Astrocyte (in vitro differentiated cells and primary cell): ENCODE data around the gene LMCD1. TPM values are rescaled to one million over a fixed set of nuclear protein-coding genes. Genes with fewer than 3 reads are reported as not detected.

Source experiments
- DNase-seq: peaks from one replicate; pipeline ENCODE4 v3.0.0-alpha.2; 2010; ENCODE audit warnings: low read depth
- FAIRE-seq: peaks from 2 replicates; lab custom pipeline; 2011; peaks lifted over from hg19 to GRCh38; lab: Jason Lieb, UNC
- H2AFZ ChIP-seq: 2 replicates; pipeline ENCODE4 v1.6.0; 2012; ENCODE audit warnings: low read depth, low read length, inconsistent platforms
- H3K27ac ChIP-seq: 2 replicates; pipeline ENCODE4 v1.5.1; 2011; ENCODE audit warnings: low read depth, low read length, inconsistent platforms
- H3K27me3 ChIP-seq: 2 replicates; pipeline ENCODE4 v1.6.0; 2011; ENCODE audit warnings: low read length, inconsistent platforms; ENCODE audit not compliant: insufficient read depth
- H3K36me3 ChIP-seq: 2 replicates; pipeline ENCODE4 v1.5.1; 2011; ENCODE audit warnings: low read length, inconsistent platforms; ENCODE audit not compliant: insufficient read depth
- H3K4me1 ChIP-seq: 2 replicates; pipeline ENCODE4 v1.5.1; 2011; ENCODE audit warnings: low read length, inconsistent platforms; ENCODE audit not compliant: insufficient read depth
- H3K4me2 ChIP-seq: 2 replicates; pipeline ENCODE4 v1.6.0; 2012; ENCODE audit warnings: low read length, inconsistent platforms
- H3K4me3 ChIP-seq: 2 replicates; pipeline ENCODE4 v1.5.1; 2011; ENCODE audit warnings: low read depth, mild to moderate bottlenecking, low read length, inconsistent platforms; ENCODE audit not compliant: insufficient read depth
- H3K79me2 ChIP-seq: 2 replicates; pipeline ENCODE4 v1.6.0; 2012; ENCODE audit warnings: mild to moderate bottlenecking, low read length, inconsistent platforms; ENCODE audit not compliant: insufficient read depth
- H3K9ac ChIP-seq: 2 replicates; pipeline ENCODE4 v1.6.0; 2012; ENCODE audit warnings: mild to moderate bottlenecking, low read length, inconsistent platforms
- H3K9me3 ChIP-seq: 2 replicates; pipeline ENCODE4 v1.5.1; 2012; ENCODE audit warnings: low read depth, mild to moderate bottlenecking, low read length, inconsistent platforms; ENCODE audit not compliant: insufficient read depth
- H4K20me1 ChIP-seq: 2 replicates; pipeline ENCODE4 v1.6.0; 2012; ENCODE audit warnings: low read length, inconsistent platforms; ENCODE audit not compliant: insufficient read depth
- H3K27ac Mint-ChIP-seq: one replicate; pipeline ENCODE4 v1.8.0; 2021; ENCODE audit warnings: mild to moderate bottlenecking, mixed read lengths; ENCODE audit not compliant: unreplicated experiment
- H3K27me3 Mint-ChIP-seq: one replicate; pipeline ENCODE4 v1.8.0; 2021; ENCODE audit warnings: low read depth, mixed read lengths; ENCODE audit not compliant: unreplicated experiment
- H3K36me3 Mint-ChIP-seq: one replicate; pipeline ENCODE4 v1.8.0; 2021; ENCODE audit warnings: low read depth, mixed read lengths; ENCODE audit not compliant: unreplicated experiment
- H3K4me1 Mint-ChIP-seq: one replicate; pipeline ENCODE4 v1.8.0; 2021; ENCODE audit warnings: low read depth, mixed read lengths; ENCODE audit not compliant: unreplicated experiment
- H3K4me3 Mint-ChIP-seq: one replicate; pipeline ENCODE4 v1.8.0; 2021; ENCODE audit warnings: mild to moderate bottlenecking, moderate library complexity, mixed read lengths; ENCODE audit not compliant: unreplicated experiment
- H3K9me3 Mint-ChIP-seq: one replicate; pipeline ENCODE4 v1.8.0; 2021; ENCODE audit warnings: mild to moderate bottlenecking, mixed read lengths; ENCODE audit not compliant: unreplicated experiment
- CTCF ChIP-seq: IDR thresholded peaks from 2 replicates; pipeline ENCODE4 v1.5.1; 2011; ENCODE audit warnings: low read depth, mild to moderate bottlenecking, inconsistent platforms, low read length, moderate library complexity; ENCODE audit not compliant: insufficient read depth
- EZH2 ChIP-seq: IDR thresholded peaks from 2 replicates; pipeline ENCODE4 v1.6.1; 2012; ENCODE audit warnings: mild to moderate bottlenecking, low read length, inconsistent platforms; ENCODE audit not compliant: insufficient read depth
- total RNA-seq: library from RNA; stranded (reverse); gene quantifications from 2 replicates; pipeline ENCODE4 v1.2.1, GENCODE V29; 2021

LMCD1 gene
- total RNA-seq, 1 donor from 2014 or later = 374 TPM

- Histone ChIP-seq H3K9ac (peak overlapping the region; percentile 80), H3K27ac (peak overlapping the region; percentile 99), H3K4me2 (no peak overlapping the region), H3K36me3 (peaks cover 10% of the 10 kb centered on the region), H3K4me3 (no peak overlapping the region), H3K79me2 (no peaks in the 10 kb centered on the region), H3K27me3 (no peaks in the 10 kb centered on the region), H3K9me3 (no peaks in the 10 kb centered on the region), H3K4me1 (peaks cover 53% of the 10 kb centered on the region), H2AFZ (no peak overlapping the region), H4K20me1 (no peaks in the 10 kb centered on the region)
- no peak for DNase-seq
- peak overlapping the region; percentile 94 for H3K27ac Mint-ChIP-seq
- peaks cover 63% of the 10 kb centered on the region for H3K4me1 Mint-ChIP-seq
- no peak for TF ChIP-seq CTCF
- no peak for TF ChIP-seq EZH2
- H3K9me3 Mint-ChIP-seq = no peaks in the 10 kb centered on the region
- H3K36me3 Mint-ChIP-seq = peaks cover 14% of the 10 kb centered on the region
- no peak overlapping the region for H3K4me3 Mint-ChIP-seq
- no peak for FAIRE-seq
- no peaks in the 10 kb centered on the region for H3K27me3 Mint-ChIP-seq
These were observed 57.7 kb downstream of the LMCD1 start for GRCh38 chr3:8559351-8559750.

GRCh38 chr3:8560366-8561007 lies 58.9 kb downstream of the LMCD1 start:
- peaks cover 13% of the 10 kb centered on the region for H3K36me3 Mint-ChIP-seq
- H3K27me3 ChIP-seq = no peaks in the 10 kb centered on the region
- H3K79me2 ChIP-seq = no peaks in the 10 kb centered on the region
- peak overlapping the region; percentile 45 for H3K4me2 ChIP-seq
- no peak overlapping the region for H3K4me3 Mint-ChIP-seq
- peak overlapping the region; percentile 94 for H3K27ac Mint-ChIP-seq
- peaks cover 53% of the 10 kb centered on the region for H3K4me1 Mint-ChIP-seq
- TF ChIP-seq EZH2 (no peak), CTCF (no peak)
- H3K9ac ChIP-seq = peak overlapping the region; percentile 80
- H4K20me1 ChIP-seq = no peaks in the 10 kb centered on the region
- no peaks in the 10 kb centered on the region for H3K9me3 Mint-ChIP-seq
- no peaks in the 10 kb centered on the region for H3K27me3 Mint-ChIP-seq
- H3K27ac ChIP-seq = peak overlapping the region; percentile 99
- H3K4me1 ChIP-seq = peaks cover 41% of the 10 kb centered on the region
- H3K9me3 ChIP-seq = no peaks in the 10 kb centered on the region
- DNase-seq (peak; percentile 99), FAIRE-seq (peak; percentile 97)
- peaks cover 10% of the 10 kb centered on the region for H3K36me3 ChIP-seq
- no peak overlapping the region for H3K4me3 ChIP-seq
- no peak overlapping the region for H2AFZ ChIP-seq

- no peaks in the 10 kb centered on the region for H4K20me1 ChIP-seq
- FAIRE-seq (no peak), DNase-seq (peak; percentile 57)
- H3K27ac ChIP-seq = peak overlapping the region; percentile 99
- peaks cover 12% of the 10 kb centered on the region for H3K36me3 Mint-ChIP-seq
- H3K9me3 Mint-ChIP-seq = no peaks in the 10 kb centered on the region
- H3K27me3 ChIP-seq = no peaks in the 10 kb centered on the region
- no peak for TF ChIP-seq EZH2
- TF ChIP-seq CTCF = no peak
- H3K27ac Mint-ChIP-seq = peak overlapping the region; percentile 94
- H3K4me3 ChIP-seq = no peak overlapping the region
- peaks cover 34% of the 10 kb centered on the region for H3K4me1 ChIP-seq
- H2AFZ ChIP-seq = no peak overlapping the region
- H3K4me3 Mint-ChIP-seq = no peak overlapping the region
- no peaks in the 10 kb centered on the region for H3K79me2 ChIP-seq
- peaks cover 47% of the 10 kb centered on the region for H3K4me1 Mint-ChIP-seq
- peaks cover 15% of the 10 kb centered on the region for H3K36me3 ChIP-seq
- no peaks in the 10 kb centered on the region for H3K27me3 Mint-ChIP-seq
- H3K9me3 ChIP-seq = no peaks in the 10 kb centered on the region
- no peak overlapping the region for H3K4me2 ChIP-seq
- peak overlapping the region; percentile 45 for H3K9ac ChIP-seq
These were observed 59.7 kb downstream of the LMCD1 start for GRCh38 chr3:8561370-8561769.
